GM20000 (cell line): ENCODE data around the gene TMEM255B.

Experiments
- DNase-seq: peaks from one replicate; pipeline ENCODE4 v3.0.0; 2012; ENCODE audit warnings: low spot score
- CTCF ChIP-seq: IDR thresholded peaks from 2 replicates; pipeline ENCODE4 v1.5.1; 2012; ENCODE audit warnings: mild to moderate bottlenecking, control low read depth; ENCODE audit errors: extremely low read depth, missing control alignments

TMEM255B gene

DNA sequence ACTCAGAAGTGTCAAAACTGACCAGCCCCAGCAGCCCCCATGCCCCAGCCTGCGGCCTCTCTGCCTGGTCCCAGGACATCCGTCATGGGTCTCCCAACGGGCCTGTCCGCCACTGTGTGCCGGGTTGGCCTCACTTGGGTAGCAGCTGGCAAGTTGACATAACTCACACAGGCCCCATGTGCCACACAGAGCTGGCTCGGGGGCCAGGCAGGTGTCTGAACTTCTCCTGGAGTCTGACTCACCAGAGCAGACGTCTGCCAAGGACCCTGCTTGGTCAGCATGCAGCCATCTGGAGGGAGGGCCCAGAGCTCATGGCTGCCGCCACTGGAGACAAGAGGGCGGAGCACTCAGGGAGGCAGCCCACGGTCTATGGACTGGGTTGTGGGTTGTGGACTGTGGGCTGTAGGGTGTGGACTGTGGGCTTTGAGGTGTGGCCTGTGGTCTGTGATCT lies 32.0 kb upstream of the TMEM255B start:
- no peak for DNase-seq
- no peak for TF ChIP-seq CTCF

GRCh38 chr13:113728571-113729054 lies 30.4 kb upstream of the TMEM255B start:
- no peak for TF ChIP-seq CTCF
- DNase-seq: no peak

DNA sequence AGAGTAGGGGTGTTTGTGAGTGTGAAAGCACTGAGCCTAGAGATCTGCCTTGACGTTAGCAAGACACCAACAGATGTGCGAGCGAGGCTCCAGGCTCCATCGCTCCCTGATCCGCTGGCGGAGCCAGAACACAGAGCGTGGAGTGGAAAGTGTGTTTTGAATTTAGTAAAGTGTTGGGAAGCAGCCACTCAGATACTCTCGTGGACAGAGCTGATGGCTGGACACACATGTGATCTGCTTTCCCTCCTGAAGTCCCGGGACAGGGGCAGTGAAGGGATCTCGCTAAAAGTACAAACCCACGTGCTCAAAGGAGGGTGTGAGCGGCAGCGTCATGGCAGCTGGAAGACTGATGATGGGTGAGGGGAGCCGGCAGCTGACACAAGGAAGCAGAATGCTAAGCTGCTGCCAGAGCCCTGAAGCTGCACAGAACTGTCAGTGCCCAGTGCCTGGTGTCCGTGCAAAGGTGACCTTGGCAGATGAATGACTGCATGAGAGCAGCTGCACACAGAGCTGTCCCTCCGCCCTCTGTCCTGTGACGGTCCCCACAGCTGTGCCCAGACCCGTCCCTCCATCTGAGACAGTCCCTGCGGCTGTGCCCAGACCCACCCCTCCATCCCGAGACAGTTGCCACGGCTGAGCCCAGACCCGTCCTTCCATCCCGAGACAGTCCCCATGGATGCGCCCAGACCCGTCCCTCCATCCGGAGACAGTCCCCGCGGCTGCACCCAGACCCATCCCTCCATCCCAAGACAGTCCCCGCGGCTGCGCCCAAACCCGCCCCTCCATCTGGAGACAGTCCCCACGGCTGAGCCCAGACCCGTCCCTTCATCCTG lies 29.6 kb upstream of the TMEM255B start:
- no peak for DNase-seq
- TF ChIP-seq CTCF: no peak

GRCh38 chr13:113730258-113730691 lies 28.8 kb upstream of the TMEM255B start:
- no peak for TF ChIP-seq CTCF
- DNase-seq: no peak

- DNase-seq: no peak
- no peak for TF ChIP-seq CTCF
Measured at GRCh38 chr13:113730831-113731191, 28.2 kb upstream of the TMEM255B start.

GRCh38 chr13:113731192-113732175 lies 27.5 kb upstream of the TMEM255B start:
- no peak for TF ChIP-seq CTCF
- DNase-seq: no peak
